A549 (cell line): Measurements from ENCODE around the gene LYPD6B.

ENCODE experiments used
- CTCF ChIP-seq: fragments of >200 bp; sonication (Bioruptor Twin); formaldehyde crosslinking; IDR thresholded peaks from 3 replicates; pipeline ENCODE4 v1.5.1; 2016
- JUN ChIP-seq, 2 experiments: fragments of >200 bp; sonication (Bioruptor Twin); formaldehyde crosslinking; IDR thresholded peaks; 2 replicates in 1 of 2; 3 replicates in 1 of 2; pipeline ENCODE4 v1.6.1; 2016 to 2017
- JUNB ChIP-seq: fragments of >200 bp; sonication (Bioruptor Twin); formaldehyde crosslinking; IDR thresholded peaks from 2 replicates; pipeline ENCODE4 v1.6.1; 2016

GRCh38 chr2:149156971-149157740 is 118.7 kb downstream of the LYPD6B start:
- TF ChIP-seq JUNB (no peak), CTCF (no peak), JUN (IDR thresholded peaks at IDR 0.05) (no peak)
